HFF-Myc (cell line): Measurements from ENCODE around the gene HYDIN.

ENCODE experiments used
- DNase-seq: peaks from one replicate; pipeline ENCODE4 v3.0.0-alpha.2; 2011; ENCODE audit warnings: low read depth; ENCODE audit errors: extremely low read depth
- H3K4me3 ChIP-seq: replicated peaks from 2 replicates; pipeline ENCODE4 v1.5.1; 2011; ENCODE audit warnings: low read depth, mild to moderate bottlenecking, control low read depth, low read length
- CTCF ChIP-seq: IDR thresholded peaks from 2 replicates; pipeline ENCODE4 v1.5.1; 2012; ENCODE audit warnings: mild to moderate bottlenecking, low read depth, low read length, control low read depth; ENCODE audit errors: missing control alignments

The HYDIN gene

GRCh38 chr16:70800311-70800710 lies 430.2 kb downstream of the HYDIN start:
- no peak for DNase-seq
- H3K4me3 ChIP-seq, result peak overlapping the region; percentile 86

GRCh38 chr16:70796301-70796700 lies 434.2 kb downstream of the HYDIN start:
- H3K4me3 ChIP-seq, result no peak overlapping the region
- no peak for TF ChIP-seq CTCF
- DNase-seq, result no peak

More at GRCh38 chr16:70800311-70800710, 430.2 kb downstream of the HYDIN start:
- no peak for TF ChIP-seq CTCF

- TF ChIP-seq CTCF, result no peak
- no peak for DNase-seq
- H3K4me3 ChIP-seq, result no peak overlapping the region
Observed at GRCh38 chr16:70795296-70795912, 435.1 kb downstream of the HYDIN start.

GRCh38 chr16:70793851-70794502 lies 436.5 kb downstream of the HYDIN start:
- no peak for TF ChIP-seq CTCF
- H3K4me3 ChIP-seq, result no peak overlapping the region
- DNase-seq, result no peak

- DNase-seq, result no peak
- TF ChIP-seq CTCF, result no peak
- H3K4me3 ChIP-seq, result no peak overlapping the region
Observed at GRCh38 chr16:70790815-70791214, 439.7 kb downstream of the HYDIN start.

GRCh38 chr16:70789595-70790447 lies 440.7 kb downstream of the HYDIN start:
- TF ChIP-seq CTCF, result no peak
- DNase-seq, result no peak

More at GRCh38 chr16:70789595-70790447, 440.7 kb downstream of the HYDIN start:
- no peak overlapping the region for H3K4me3 ChIP-seq
